Body of pancreas (tissue), 4 donors: ENCODE results near the gene AP2A2.

ENCODE experiments used
- POLR2A ChIP-seq, 3 donors: fragments of 450-650 bp; IDR thresholded peaks; one replicate each; pipeline ENCODE4 v1.6.1; 2016; ENCODE audit warnings: antibody characterized with exemption in 3 of 3, mild to moderate bottlenecking in 2 of 3
- TF ChIP-seq, protein P1 (sequence below), 7 experiments: fragments of 450-650 bp in 4 of 7; fragments of 200-600 bp in 3 of 7; sonication (generic) in 3 of 7; IDR thresholded peaks; one replicate each; pipeline ENCODE4 v1.5.1; 2016 to 2019; ENCODE audit warnings: antibody characterized with exemption in 7 of 7

DNA sequence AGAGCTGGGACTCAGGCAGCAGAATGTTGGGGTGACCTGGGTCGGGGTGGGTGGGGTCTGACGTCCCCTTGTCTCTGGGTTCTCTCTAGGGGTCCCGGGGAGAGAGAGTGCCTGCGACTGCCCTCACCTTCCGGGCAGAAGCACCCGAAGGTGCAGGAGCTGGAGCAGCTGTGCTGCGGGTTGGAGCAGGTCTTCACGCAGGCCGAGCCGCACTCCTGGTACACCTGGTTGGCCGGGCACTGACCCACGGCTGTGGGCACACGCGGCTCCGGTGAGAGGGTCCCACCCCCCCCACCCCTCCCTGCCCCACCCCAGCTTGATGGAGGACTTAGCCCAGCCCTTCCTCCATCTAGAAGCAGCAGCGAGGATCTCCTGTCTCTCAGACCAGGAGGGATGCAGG lies 104.4 kb downstream of the AP2A2 start:
- no peak for TF ChIP-seq POLR2A (IDR thresholded peaks at IDR 0.05)
- TF ChIP-seq, protein P1, sequence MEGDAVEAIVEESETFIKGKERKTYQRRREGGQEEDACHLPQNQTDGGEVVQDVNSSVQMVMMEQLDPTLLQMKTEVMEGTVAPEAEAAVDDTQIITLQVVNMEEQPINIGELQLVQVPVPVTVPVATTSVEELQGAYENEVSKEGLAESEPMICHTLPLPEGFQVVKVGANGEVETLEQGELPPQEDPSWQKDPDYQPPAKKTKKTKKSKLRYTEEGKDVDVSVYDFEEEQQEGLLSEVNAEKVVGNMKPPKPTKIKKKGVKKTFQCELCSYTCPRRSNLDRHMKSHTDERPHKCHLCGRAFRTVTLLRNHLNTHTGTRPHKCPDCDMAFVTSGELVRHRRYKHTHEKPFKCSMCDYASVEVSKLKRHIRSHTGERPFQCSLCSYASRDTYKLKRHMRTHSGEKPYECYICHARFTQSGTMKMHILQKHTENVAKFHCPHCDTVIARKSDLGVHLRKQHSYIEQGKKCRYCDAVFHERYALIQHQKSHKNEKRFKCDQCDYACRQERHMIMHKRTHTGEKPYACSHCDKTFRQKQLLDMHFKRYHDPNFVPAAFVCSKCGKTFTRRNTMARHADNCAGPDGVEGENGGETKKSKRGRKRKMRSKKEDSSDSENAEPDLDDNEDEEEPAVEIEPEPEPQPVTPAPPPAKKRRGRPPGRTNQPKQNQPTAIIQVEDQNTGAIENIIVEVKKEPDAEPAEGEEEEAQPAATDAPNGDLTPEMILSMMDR (IDR thresholded peaks at IDR 0.05), result no peak
